HG03025 (cell line): ENCODE measurements around the gene ZNF416.

Experiments used
- ATAC-seq: cut with Tn5 transposase; IDR thresholded peaks from one replicate; pipeline ENCODE4 v1.9.1; 2021; ENCODE audit warnings: mild to moderate bottlenecking, moderate library complexity; ENCODE audit not compliant: unreplicated experiment, low FRiP score

The ZNF416 gene

DNA sequence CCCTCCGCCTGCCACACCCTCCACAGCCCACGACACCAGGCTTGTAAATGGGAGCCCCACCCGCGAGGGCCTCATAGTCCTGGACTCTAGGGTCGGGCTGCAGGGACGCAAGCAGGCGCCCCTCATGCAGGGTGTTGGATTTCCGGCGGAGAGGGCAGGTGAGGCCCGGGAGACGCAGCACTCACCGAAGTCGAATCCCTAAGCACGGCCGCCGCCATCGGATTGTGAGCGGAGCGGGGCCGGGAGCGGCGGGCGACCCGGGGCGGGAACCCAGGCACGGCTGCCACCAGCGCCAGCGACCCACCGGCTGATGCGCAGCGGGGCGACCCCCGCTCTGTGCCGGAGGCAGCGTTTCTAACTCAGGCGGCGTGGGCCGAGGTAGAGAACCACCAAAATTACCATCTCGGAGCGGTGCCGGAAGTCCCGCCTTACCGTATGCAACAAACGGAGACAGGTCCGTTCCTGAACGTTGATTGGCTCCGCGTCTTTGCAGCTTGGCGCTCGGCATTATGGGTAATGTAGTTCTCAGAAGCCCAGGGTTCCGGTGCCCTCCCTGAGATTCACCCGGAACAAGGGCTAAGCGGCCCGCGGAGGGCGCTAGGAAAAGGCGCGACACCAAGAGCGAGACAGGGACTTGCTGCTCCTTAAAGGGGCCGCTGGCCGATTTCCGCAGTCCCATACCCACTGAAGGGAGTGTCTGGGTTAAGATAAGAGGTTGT is at the start of gene ZNF416:
Gene ZNF416 (minus strand): TSS at position 425 of the 719 bp plus-strand sequence. CDS start 207 bp downstream, at position 218.
- peak; percentile 79 for ATAC-seq

DNA sequence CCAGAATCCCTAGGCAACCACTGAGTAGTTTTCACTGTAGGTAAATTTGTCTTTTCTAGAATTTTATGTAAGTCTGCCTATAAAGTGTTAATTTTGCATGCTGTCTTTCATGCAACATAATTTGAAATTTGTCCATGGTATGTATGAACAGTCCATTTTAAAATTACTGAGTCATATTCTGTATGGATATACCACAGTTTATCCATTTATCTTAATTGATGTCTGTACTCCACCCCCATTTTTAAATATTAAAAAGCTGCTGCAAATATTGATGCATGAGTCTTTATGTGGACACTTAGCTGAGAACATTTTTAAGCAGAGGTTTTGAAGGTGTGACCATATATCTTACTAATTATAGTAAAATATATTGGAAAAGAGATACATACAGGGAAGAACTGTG is 44.4 kb upstream of the ZNF416 start:
- ATAC-seq: no peak

DNA sequence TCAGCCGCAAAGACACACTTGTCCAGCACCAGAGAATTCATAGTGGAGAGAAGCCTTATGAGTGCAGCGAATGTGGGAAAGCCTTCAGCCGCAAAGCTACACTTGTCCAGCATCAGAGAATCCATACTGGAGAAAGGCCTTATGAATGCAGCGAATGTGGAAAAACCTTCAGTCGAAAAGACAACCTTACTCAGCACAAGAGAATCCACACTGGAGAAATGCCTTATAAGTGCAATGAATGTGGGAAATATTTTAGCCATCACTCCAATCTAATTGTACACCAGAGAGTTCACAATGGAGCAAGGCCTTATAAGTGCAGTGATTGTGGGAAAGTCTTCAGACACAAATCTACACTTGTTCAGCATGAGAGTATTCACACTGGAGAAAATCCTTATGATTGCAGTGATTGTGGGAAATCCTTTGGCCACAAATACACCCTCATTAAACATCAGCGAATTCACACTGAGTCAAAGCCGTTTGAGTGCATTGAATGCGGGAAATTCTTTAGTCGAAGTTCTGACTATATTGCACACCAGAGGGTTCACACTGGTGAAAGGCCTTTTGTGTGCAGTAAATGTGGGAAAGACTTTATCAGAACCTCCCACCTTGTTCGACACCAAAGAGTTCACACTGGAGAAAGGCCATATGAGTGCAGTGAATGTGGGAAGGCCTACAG is 42.1 kb upstream of the ZNF416 start:
- ATAC-seq: no peak

DNA sequence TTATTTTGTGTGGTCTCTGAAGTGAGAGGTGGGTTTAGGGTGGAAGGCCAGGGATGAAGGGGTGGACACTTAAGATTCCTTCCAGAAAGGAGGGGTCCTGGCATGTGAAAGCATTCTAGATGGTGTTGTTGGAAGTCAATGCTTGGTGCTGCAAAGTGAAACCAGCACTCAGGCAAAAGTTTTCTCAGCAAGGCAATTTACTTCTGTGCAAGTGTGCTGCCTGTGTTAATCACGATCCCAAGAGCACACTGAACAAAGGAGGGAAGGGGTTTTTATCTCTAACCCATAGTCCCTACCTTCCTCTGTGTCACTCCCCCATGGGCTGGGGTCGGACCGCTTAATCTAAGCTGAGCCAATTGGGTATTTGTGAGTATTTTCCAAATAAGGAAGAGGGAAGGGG is 36.6 kb upstream of the ZNF416 start:
- ATAC-seq: no peak

DNA sequence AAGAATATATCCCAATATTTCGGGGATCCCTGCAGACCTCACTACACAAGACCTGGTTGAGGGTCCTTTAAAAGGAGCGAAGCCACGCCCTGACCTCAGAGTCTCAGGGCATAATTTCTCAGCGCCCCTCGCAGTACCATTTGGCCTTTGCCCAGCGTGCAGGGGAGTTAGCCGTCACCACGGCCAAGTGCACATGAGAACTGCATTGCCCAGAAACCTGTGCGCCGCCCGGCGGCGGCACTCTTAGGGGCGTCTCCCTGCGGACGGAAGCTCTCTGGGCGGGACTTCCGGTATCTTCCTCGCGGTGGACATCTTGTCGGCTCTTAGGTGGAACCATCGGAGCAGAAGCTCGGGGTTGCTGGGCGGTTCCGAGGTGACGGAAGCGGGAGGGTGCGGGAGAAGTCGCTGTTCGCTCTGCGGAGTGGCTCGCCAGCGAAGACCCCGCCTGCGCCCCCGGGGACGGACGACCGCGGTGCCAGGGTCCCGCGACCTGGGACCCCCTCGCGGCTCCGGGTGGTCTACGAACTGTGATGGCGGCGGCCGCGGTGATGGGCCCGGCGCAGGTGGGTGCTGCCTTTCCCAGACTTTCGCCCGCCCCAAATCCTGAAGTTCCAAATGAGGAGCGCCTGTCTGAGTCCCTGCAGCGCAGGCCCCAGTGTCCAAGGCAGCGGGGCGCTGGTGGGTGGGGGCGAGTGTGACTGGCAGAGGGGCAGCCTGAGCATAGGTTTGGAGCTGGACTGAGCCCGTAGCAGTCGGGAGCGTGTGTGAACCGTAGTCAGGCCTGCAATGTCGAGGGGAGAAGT is 35.4 kb upstream of the ZNF416 start, which contains the start of gene ZNF134:
Gene ZNF134 (plus strand): TSS at position 302 of the 803 bp plus-strand sequence. CDS start 5,227 bp downstream, outside the sequence.
- peak; percentile 82 for ATAC-seq

DNA sequence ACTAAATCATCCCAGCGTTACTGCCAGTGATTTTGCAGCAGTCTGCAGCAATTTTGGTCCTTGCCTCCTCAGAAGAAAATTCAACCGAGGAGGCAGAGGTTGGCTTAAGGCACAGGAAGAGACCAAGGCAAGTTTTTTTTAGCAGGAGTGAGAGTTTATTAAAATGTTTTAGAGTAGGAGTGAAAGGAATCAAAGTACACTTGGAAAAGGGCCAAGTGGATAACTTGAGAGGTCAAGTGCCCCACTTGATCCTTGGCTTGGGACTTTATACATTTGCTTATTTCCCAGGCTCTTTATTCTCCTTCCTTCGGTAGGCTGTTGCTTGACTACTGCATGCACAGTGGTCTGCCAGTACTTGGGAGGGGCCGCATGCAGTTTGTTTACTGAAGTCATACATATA is 32.4 kb upstream of the ZNF416 start:
- no peak for ATAC-seq

DNA sequence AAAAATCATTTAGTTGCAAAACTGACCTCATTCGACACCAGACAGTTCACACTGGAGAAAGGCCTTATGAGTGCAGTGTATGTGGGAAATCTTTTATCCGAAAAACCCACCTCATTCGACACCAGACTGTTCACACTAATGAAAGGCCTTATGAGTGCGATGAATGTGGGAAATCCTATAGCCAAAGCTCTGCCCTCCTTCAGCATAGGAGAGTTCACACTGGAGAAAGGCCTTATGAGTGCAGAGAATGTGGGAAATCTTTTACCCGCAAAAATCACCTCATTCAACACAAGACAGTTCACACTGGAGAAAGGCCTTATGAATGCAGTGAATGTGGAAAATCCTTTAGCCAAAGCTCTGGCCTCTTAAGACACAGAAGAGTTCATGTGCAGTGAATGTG is 28.2 kb upstream of the ZNF416 start:
- no peak for ATAC-seq

DNA sequence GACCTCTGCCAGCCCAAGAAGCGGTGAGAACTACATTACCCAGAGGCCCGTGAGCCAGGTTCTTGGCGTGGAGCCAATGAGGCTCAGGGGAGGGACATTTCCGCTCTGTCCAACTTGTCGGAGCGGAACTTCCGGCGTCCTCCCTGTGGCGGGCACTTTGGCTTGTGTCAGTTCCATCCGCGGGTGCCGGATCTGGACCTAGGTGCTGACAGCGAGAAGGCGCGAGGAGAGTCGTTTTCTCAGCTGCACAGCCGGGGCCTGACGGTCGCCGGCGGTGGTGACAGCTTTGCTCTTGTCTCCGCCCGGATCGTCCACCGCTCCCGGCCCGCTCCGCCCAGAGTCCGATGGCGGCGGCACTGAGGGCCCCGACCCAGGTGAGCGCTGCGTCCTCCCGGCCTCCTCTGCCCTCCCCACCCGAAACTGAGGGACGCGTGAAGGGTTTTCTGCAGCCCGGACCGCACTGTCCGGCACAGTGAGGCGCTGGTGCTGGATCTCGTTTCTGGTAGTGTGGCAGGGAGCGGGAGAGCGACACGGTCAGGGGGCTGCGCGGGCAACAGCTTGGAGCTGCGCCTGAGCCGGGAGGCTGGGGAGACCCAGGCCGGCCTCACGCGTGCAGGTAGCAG is 21.2 kb upstream of the ZNF416 start, which contains the start of gene ZNF530:
Gene ZNF530 (plus strand): TSS at position 125 of the 623 bp plus-strand sequence. CDS start 4,461 bp downstream, outside the sequence.
- ATAC-seq: peak; percentile 83

DNA sequence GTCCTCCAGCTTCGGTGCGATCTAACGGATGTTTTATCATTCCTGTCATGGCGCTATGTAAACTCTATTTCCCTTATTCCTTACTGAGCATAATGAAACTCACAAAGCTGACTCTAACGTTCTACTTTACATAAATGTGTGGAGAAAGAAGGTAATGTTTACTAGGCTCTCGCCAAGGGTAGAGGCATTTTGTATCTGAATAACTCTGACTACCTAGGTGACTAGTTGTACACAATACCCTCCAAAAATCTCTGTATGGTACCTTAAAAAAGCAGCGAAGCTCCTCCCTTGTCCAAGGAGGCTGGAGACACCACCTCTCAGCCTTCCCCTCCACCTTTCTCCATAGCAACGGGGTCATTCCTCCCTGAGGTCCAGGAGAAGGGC is 20.7 kb upstream of the ZNF416 start:
- ATAC-seq: no peak

DNA sequence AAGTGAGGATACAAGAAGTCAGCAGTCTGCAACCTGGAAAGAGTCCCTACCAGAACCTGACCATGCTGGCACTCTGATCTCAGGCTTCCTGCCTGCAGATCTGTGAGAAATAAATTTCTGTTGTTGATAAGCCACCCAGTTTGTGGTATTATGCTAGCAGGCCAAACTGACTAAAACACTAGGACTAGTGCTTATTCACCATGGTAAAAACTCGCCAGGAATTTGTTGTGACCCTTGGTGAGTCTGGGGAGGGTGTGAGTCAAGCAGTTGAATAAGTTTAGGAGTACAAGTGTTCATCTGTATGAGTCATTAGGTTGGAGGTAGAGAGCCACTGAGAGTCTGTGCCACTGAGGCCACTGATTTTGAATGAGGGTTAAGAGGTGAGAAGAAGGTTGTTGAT is 8.8 kb upstream of the ZNF416 start:
- ATAC-seq: no peak

DNA sequence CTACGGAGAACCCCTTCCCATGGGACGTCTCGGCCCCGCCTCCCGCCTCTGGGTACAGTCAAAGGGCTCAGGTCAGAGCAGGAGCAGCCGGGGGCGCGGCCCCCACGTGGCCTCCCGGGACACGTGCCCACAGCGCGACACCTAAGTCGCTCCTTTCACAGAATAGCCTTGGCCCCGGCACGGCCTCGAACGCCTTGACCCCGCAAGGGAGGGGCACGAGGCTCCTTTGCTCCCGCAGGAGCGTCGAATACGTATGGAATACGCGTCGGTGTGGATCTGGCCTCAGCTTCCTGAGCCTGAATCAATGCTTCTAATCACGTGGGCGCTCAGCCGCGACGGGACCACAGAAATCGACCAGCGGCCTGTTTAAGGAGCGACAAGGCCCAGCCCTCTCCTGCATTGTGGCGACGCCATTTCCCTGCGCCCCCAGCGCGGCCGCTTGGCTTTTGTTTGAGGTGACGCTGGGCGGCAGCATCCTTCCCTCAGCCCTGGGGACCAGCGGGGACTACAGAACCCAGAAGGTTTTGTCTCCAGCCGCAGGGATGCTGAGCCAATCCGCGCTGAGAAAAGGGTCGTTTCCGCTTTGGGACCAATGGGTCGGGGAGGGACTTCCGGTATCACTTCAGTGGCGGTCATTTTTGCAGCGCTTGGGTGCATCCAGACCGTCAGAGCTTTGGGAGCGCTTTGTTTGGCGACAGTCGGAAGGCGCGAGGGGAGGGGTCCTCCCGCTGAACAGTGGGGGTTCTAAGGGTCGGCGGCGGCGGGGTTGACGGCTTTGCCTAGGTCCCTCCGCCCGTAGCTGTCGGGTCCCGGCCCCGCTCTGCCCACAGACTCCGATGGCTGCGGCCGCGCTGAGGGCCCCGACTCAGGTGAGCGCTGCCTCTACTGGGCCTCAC is 5.1 kb upstream of the ZNF416 start, which contains the start of gene ZIK1:
Gene ZIK1 (plus strand): TSS at position 625 of the 896 bp plus-strand sequence. CDS start 212 bp downstream, at position 837.
- ATAC-seq: peak; percentile 62

DNA sequence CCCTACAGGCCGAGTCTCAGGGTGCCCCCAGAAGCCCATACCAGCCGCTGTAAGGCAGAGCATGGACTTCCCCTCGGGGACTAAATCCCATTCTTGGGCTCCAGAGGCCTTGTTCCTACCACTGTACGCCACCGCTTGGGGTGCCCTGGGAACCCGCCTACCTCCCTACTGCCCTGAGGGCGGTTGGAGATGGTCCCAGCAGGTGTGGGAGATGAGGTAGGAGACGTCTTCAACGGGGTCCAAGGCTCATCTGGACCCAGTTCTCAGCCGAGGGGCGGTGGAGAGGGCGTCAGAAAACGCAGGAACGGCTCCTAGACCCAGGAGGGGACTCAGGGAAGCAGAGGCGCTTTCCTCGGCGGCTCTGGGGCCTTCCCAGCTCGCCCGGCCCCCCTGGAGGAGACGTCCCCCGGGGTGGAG is 4.4 kb upstream of the ZNF416 start:
- ATAC-seq: no peak

DNA sequence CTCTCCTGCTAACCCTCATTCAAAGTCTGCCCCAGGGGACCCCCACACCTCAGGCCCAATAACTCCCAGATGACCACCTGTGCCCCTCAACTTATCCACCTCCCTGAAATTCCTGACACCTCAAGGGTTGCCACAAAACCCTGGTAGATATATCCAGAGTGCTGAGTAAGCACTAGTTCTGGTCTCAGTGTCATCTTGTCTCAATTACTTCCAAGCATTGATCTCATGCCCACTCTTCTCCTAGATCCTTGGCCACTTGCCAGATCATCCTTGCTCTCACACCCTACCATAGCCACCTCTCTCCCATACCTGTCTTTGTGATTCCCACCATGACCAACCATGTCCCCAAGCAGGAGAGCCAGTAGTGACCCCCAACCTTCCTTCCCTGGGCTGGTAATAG is 2.0 kb downstream of the ZNF416 start:
- no peak for ATAC-seq

DNA sequence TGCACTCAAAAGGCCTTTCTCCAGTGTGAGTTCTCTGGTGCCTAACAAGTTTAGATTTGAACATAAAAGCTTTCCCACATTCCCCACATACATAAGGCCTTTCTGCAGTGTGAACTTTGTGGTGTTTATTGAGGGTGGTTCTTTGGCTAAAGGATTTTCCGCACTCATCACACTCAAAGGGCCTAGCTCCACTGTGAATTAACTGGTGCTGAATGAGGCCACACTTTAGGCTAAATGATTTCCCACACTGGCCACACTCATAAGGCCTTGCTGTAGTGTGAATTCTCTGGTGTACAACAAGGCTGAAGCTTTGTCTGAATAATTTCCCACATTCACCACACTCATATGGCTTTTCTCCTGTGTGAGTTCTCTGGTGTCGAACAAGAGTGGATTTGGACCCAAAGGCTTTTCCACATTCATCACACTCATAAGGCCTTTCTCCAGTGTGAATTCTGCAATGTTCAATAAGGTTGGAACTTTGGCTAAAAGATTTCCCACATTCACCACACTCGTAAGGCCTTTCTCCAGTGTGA is 6.2 kb downstream of the ZNF416 start:
- no peak for ATAC-seq

DNA sequence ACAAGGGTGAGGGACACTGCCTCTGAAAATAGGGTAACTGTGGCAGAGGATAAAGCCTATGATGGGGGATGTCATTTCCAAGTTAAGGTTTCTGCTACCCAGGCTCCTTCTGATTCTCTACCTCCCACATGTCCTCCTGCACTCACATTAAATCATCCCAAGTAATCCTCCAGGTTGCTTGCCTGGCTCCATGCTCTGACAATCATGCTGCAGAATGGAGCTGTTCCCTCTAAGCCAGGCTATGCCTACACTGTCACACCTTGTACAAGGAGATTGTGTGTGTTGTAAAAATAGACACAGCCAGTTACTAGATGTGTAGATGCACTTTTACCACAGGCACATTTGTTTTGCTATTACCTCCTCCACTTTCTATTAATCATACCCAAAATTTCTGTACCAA is 8.0 kb downstream of the ZNF416 start:
- no peak for ATAC-seq

DNA sequence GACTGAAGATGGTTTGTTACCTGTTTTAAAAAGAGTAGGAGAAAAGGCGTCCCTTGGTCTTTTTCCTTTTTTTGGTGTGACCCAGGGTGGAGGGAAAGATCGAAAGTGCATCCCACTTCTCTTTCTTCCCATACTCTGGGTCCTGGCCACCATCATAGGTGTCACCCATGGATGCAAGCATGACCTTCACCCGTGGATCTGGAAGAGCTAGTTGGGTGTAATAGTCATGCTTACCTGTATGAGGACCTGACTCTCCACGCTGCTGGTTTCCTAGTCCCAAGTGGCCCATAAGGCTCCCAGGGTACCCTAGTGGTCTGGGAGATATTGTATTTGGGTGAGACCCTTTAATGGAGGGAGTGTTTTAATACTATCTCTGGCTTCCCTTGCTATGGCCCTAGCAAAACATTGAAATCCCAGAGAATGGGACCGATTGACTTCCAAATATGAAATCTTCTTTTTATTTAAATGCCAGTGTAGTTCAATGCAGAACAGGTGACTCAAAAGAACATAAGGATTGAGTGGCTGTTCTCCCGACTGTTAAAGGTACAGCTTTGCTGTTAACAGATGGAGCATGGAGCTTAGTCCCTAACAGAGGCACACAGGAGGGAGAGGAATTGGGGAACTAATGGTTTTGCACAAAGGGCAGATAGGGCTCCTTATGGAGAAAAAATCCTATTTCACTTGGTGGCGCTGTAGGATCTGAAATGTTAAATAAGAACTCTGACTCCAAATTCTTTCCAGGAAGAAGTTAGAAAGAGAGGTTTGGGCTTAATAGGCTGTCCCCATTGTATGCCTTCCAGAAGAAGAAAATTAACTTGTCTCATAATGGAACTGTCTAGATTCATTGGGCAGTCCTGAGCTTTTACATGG is 12.1 kb downstream of the ZNF416 start:
- no peak for ATAC-seq

DNA sequence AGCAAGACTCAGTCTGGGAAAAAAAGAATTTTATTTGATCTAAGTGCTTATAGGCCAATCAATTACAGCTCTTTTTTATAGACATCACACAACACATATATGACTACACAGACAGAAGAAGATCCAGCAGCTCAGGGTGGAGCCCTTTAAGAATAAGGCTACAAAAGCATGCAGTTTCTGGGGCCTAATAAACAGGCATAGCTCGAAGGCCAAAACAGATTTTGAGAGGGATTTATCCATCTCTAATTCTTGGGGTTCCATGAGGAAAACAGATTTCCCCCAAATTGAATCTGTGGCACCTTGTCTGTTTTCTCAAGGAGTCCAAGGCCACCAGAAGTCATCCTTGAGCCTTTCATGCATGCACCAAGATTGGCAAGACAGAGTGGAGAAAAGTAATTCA is 15.2 kb downstream of the ZNF416 start:
- ATAC-seq: no peak

DNA sequence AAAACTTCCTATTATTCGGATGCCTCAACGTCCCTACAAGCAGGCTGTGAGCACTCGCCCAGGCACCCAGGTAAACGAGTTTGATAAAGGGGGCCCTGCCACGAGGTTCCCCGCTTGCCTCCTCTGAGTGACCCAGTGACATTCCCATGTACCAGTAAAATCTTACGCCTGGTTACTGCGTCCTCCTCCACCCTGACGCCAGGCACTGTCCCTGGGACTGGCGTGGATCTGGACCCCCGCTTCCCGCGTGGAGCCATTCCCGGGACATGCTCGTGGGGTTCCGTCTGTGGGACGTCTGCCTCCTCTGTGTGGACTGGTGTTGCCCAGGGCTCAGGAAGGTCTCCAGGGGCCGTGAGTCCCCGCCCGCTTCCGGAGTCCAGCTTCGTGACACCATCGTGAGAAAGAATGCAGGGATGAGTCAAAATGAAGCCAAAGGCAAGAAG is 18.6 kb downstream of the ZNF416 start:
- no peak for ATAC-seq
